CD4-positive, alpha-beta T cell treated with Interleukin-12 subunit alpha and Interleukin-12 subunit beta, for 1 hour (primary cell): ENCODE results near the gene DPP6.

Experiments used
- DNase-seq: peaks from one replicate; pipeline ENCODE4 v3.0.0-alpha.2; 2020

DPP6 gene

GRCh38 chr7:154425271-154425670, 373.1 kb downstream of the DPP6 start:
- DNase-seq = no peak

- DNase-seq = no peak
These were observed 374.6 kb downstream of the DPP6 start for GRCh38 chr7:154426778-154427177.

GRCh38 chr7:154427533-154427932, 375.3 kb downstream of the DPP6 start:
- no peak for DNase-seq

- DNase-seq = no peak
These were observed 377.6 kb downstream of the DPP6 start for GRCh38 chr7:154429666-154430404.

GRCh38 chr7:154430640-154431039, 378.4 kb downstream of the DPP6 start:
- no peak for DNase-seq

- DNase-seq = no peak
These were observed 378.8 kb downstream of the DPP6 start for GRCh38 chr7:154431045-154431444.

- DNase-seq = no peak
These were observed 381.7 kb downstream of the DPP6 start for GRCh38 chr7:154433632-154434598.

- no peak for DNase-seq
These were observed 384.4 kb downstream of the DPP6 start for GRCh38 chr7:154436560-154436959.

GRCh38 chr7:154437234-154437633, 385.0 kb downstream of the DPP6 start:
- DNase-seq = no peak

GRCh38 chr7:154438571-154439367, 386.6 kb downstream of the DPP6 start:
- no peak for DNase-seq

- DNase-seq = no peak
These were observed 387.9 kb downstream of the DPP6 start for GRCh38 chr7:154440058-154440457.

GRCh38 chr7:154440651-154441050, 388.5 kb downstream of the DPP6 start:
- no peak for DNase-seq

GRCh38 chr7:154441811-154442210, 389.6 kb downstream of the DPP6 start:
- no peak for DNase-seq

- no peak for DNase-seq
These were observed 390.7 kb downstream of the DPP6 start for GRCh38 chr7:154442939-154443338.

GRCh38 chr7:154450451-154450850, 398.3 kb downstream of the DPP6 start:
- no peak for DNase-seq

GRCh38 chr7:154451480-154452457, 399.6 kb downstream of the DPP6 start:
- DNase-seq = no peak

- no peak for DNase-seq
These were observed 411.6 kb downstream of the DPP6 start for GRCh38 chr7:154463794-154464193.

GRCh38 chr7:154469652-154470051, 417.5 kb downstream of the DPP6 start:
- DNase-seq = no peak

GRCh38 chr7:154472343-154472742, 420.1 kb downstream of the DPP6 start:
- DNase-seq = no peak

GRCh38 chr7:154473360-154473759, 421.2 kb downstream of the DPP6 start:
- DNase-seq = no peak

- no peak for DNase-seq
These were observed 422.8 kb downstream of the DPP6 start for GRCh38 chr7:154474903-154475520.
